ENCODE results near the gene ZNF324B. TPM values are rescaled to one million over a fixed set of nuclear protein-coding genes. Genes with fewer than 3 reads are reported as not detected.

Gene ZNF324B
- total RNA-seq, 1 donor from 2014 or later = 6.3 TPM

- no peak for TF ChIP-seq CTCF (IDR thresholded peaks at IDR 0.05)
- no peaks in the 10 kb centered on the region for H3K4me1 Mint-ChIP-seq (ENCODE audit: low read depth)
- no peak overlapping the region for H3K4me3 Mint-ChIP-seq (ENCODE audit: unreplicated experiment)
- no peak for DNase-seq (ENCODE audit: low spot score)
- H3K27me3 Mint-ChIP-seq (ENCODE audit: low read depth) = no peaks in the 10 kb centered on the region
- H3K36me3 Mint-ChIP-seq (ENCODE audit: low read depth) = no peaks in the 10 kb centered on the region
- H3K27ac Mint-ChIP-seq (ENCODE audit: unreplicated experiment) = no peak overlapping the region
- H3K9me3 Mint-ChIP-seq (ENCODE audit: low read depth) = no peaks in the 10 kb centered on the region
Observed at GRCh38 chr19:58491393-58491792, 40.0 kb downstream of the ZNF324B start.

GRCh38 chr19:58492265-58492664, 40.8 kb downstream of the ZNF324B start:
- DNase-seq (ENCODE audit: low spot score) = no peak

GRCh38 chr19:58497634-58498170, 46.3 kb downstream of the ZNF324B start:
- no peak for DNase-seq (ENCODE audit: low spot score)
- H3K4me3 Mint-ChIP-seq (ENCODE audit: unreplicated experiment) = no peak overlapping the region
- TF ChIP-seq CTCF (IDR thresholded peaks at IDR 0.05) = no peak
- no peaks in the 10 kb centered on the region for H3K36me3 Mint-ChIP-seq (ENCODE audit: low read depth)
- H3K27me3 Mint-ChIP-seq (ENCODE audit: low read depth) = no peaks in the 10 kb centered on the region
- H3K9me3 Mint-ChIP-seq (ENCODE audit: low read depth) = no peaks in the 10 kb centered on the region
- H3K4me1 Mint-ChIP-seq (ENCODE audit: low read depth) = peaks cover 15% of the 10 kb centered on the region
- H3K27ac Mint-ChIP-seq (ENCODE audit: unreplicated experiment) = no peak overlapping the region

More at GRCh38 chr19:58492265-58492664, 40.8 kb downstream of the ZNF324B start:
- Mint-ChIP-seq H3K4me1 (ENCODE audit: low read depth) (no peaks in the 10 kb centered on the region), H3K36me3 (ENCODE audit: low read depth) (no peaks in the 10 kb centered on the region), H3K9me3 (ENCODE audit: low read depth) (no peaks in the 10 kb centered on the region), H3K27me3 (ENCODE audit: low read depth) (no peaks in the 10 kb centered on the region), H3K27ac (ENCODE audit: unreplicated experiment) (no peak overlapping the region), H3K4me3 (ENCODE audit: unreplicated experiment) (no peak overlapping the region)
- TF ChIP-seq CTCF (IDR thresholded peaks at IDR 0.05) = no peak

GRCh38 chr19:58498316-58499020, 47.0 kb downstream of the ZNF324B start:
- TF ChIP-seq CTCF (IDR thresholded peaks at IDR 0.05) = no peak
- Mint-ChIP-seq H3K4me3 (ENCODE audit: unreplicated experiment) (peak overlapping the region; percentile 91), H3K9me3 (ENCODE audit: low read depth) (no peaks in the 10 kb centered on the region), H3K27me3 (ENCODE audit: low read depth) (no peaks in the 10 kb centered on the region), H3K27ac (ENCODE audit: unreplicated experiment) (no peak overlapping the region), H3K4me1 (ENCODE audit: low read depth) (peaks cover 15% of the 10 kb centered on the region), H3K36me3 (ENCODE audit: low read depth) (no peaks in the 10 kb centered on the region)
- no peak for DNase-seq (ENCODE audit: low spot score)

- Mint-ChIP-seq H3K9me3 (ENCODE audit: low read depth) (no peaks in the 10 kb centered on the region), H3K4me3 (ENCODE audit: unreplicated experiment) (peak overlapping the region; percentile 91), H3K4me1 (ENCODE audit: low read depth) (peaks cover 15% of the 10 kb centered on the region), H3K27me3 (ENCODE audit: low read depth) (no peaks in the 10 kb centered on the region), H3K36me3 (ENCODE audit: low read depth) (no peaks in the 10 kb centered on the region), H3K27ac (ENCODE audit: unreplicated experiment) (peak overlapping the region; percentile 85)
- peak; percentile 100 for DNase-seq (ENCODE audit: low spot score)
- TF ChIP-seq CTCF (IDR thresholded peaks at IDR 0.05) = peak; percentile 76
Observed at GRCh38 chr19:58499021-58499927, 47.9 kb downstream of the ZNF324B start.

All from chondrocyte (in vitro differentiated cells).